ENCODE data around the gene PALM2AKAP2. TPM values are rescaled to one million over a fixed set of nuclear protein-coding genes. Genes with fewer than 3 reads are reported as not detected.

PALM2AKAP2 gene
- total RNA-seq, 2 donors from 2014 or later: 0.49 to 1.1 TPM

GRCh38 chr9:109767814-109768213 is 12.2 kb upstream of the PALM2AKAP2 start:
- peaks cover 87% of the 10 kb centered on the region for H3K27me3 Mint-ChIP-seq (ENCODE audit: insufficient read depth)
- no peaks in the 10 kb centered on the region for H3K9me3 ChIP-seq (ENCODE audit: control insufficient read depth, low read length)
- H3K4me1 Mint-ChIP-seq: peaks cover 24% of the 10 kb centered on the region
- H3K36me3 Mint-ChIP-seq (ENCODE audit: low read depth): no peaks in the 10 kb centered on the region
- peaks cover 4% of the 10 kb centered on the region for H3K27me3 ChIP-seq (ENCODE audit: control insufficient read depth, insufficient read depth, low read length, poor library complexity, severe bottlenecking)
- no peak overlapping the region for H3K27ac Mint-ChIP-seq
- H3K9me3 Mint-ChIP-seq: no peaks in the 10 kb centered on the region
- H3K4me3 ChIP-seq (ENCODE audit: low read length): no peak overlapping the region
- no peak overlapping the region for H3K4me3 Mint-ChIP-seq
- TF ChIP-seq, protein P1, sequence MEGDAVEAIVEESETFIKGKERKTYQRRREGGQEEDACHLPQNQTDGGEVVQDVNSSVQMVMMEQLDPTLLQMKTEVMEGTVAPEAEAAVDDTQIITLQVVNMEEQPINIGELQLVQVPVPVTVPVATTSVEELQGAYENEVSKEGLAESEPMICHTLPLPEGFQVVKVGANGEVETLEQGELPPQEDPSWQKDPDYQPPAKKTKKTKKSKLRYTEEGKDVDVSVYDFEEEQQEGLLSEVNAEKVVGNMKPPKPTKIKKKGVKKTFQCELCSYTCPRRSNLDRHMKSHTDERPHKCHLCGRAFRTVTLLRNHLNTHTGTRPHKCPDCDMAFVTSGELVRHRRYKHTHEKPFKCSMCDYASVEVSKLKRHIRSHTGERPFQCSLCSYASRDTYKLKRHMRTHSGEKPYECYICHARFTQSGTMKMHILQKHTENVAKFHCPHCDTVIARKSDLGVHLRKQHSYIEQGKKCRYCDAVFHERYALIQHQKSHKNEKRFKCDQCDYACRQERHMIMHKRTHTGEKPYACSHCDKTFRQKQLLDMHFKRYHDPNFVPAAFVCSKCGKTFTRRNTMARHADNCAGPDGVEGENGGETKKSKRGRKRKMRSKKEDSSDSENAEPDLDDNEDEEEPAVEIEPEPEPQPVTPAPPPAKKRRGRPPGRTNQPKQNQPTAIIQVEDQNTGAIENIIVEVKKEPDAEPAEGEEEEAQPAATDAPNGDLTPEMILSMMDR (conservative IDR thresholded peaks at IDR 0.05): no peak
- no peak overlapping the region for H3K9ac ChIP-seq (ENCODE audit: extremely low read depth, low read length, poor library complexity, severe bottlenecking)
- no peak overlapping the region for H3K27ac ChIP-seq (ENCODE audit: low read depth, low read length)
- 72% methylated on average over 1 of the region's 1 CpG; no CpG with 5 or more reads in 1 of the 2 experiments for WGBS, 2 experiments (ENCODE audit: insufficient coverage in 1 of 2, insufficient read length in 1 of 2)
- H3K36me3 ChIP-seq (ENCODE audit: control insufficient read depth, insufficient read depth, low read length): no peaks in the 10 kb centered on the region
- H3K4me1 ChIP-seq (ENCODE audit: control insufficient read depth, insufficient read depth, low read length): no peaks in the 10 kb centered on the region
- no peak for DNase-seq

GRCh38 chr9:109769250-109769649 is 10.7 kb upstream of the PALM2AKAP2 start:
- Histone ChIP-seq H3K9me3 (ENCODE audit: control insufficient read depth, low read length) (no peaks in the 10 kb centered on the region), H3K4me1 (ENCODE audit: control insufficient read depth, insufficient read depth, low read length) (no peaks in the 10 kb centered on the region), H3K27ac (ENCODE audit: low read depth, low read length) (no peak overlapping the region), H3K9ac (ENCODE audit: extremely low read depth, low read length, poor library complexity, severe bottlenecking) (no peak overlapping the region), H3K4me3 (ENCODE audit: low read length) (no peak overlapping the region), H3K27me3 (ENCODE audit: control insufficient read depth, insufficient read depth, low read length, poor library complexity, severe bottlenecking) (peaks cover 4% of the 10 kb centered on the region), H3K36me3 (ENCODE audit: control insufficient read depth, insufficient read depth, low read length) (no peaks in the 10 kb centered on the region)
- Mint-ChIP-seq H3K27me3 (ENCODE audit: insufficient read depth) (peaks cover 79% of the 10 kb centered on the region), H3K4me3 (no peak overlapping the region), H3K4me1 (peaks cover 23% of the 10 kb centered on the region), H3K36me3 (ENCODE audit: low read depth) (no peaks in the 10 kb centered on the region), H3K9me3 (no peaks in the 10 kb centered on the region), H3K27ac (no peak overlapping the region)
- TF ChIP-seq, protein P1 (conservative IDR thresholded peaks at IDR 0.05): no peak
- no peak for DNase-seq
- 82 to 83% methylated on average over 1 to 2 of the region's 2 CpGs for WGBS, 2 experiments (ENCODE audit: insufficient coverage in 1 of 2, insufficient read length in 1 of 2)

DNA sequence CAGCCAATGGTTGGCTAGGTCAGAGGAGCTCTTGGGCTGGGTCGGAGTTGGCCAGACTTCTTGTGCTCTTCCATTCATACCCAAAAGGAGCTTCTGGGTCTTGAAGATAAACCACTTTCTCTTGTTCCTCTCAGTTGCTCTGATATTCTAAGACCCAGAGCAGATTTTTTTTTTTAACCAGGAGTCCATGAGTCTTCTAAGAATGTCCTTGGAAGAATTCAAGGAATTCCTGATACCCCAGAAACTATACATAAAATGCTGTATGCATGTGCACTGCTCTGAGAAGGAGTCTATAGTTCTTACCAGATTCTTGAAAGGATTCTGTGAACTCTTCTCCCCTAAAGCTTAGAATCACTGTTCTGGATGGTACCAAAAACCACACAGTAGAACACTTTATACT is 9.9 kb upstream of the PALM2AKAP2 start:
- Mint-ChIP-seq H3K9me3 (no peaks in the 10 kb centered on the region), H3K27me3 (ENCODE audit: insufficient read depth) (peaks cover 71% of the 10 kb centered on the region), H3K4me3 (no peak overlapping the region), H3K4me1 (peaks cover 23% of the 10 kb centered on the region), H3K27ac (no peak overlapping the region), H3K36me3 (ENCODE audit: low read depth) (no peaks in the 10 kb centered on the region)
- TF ChIP-seq, protein P1 (conservative IDR thresholded peaks at IDR 0.05): no peak
- no peaks in the 10 kb centered on the region for H3K4me1 ChIP-seq (ENCODE audit: control insufficient read depth, insufficient read depth, low read length)
- DNase-seq: no peak
- no peaks in the 10 kb centered on the region for H3K9me3 ChIP-seq (ENCODE audit: control insufficient read depth, low read length)
- H3K4me3 ChIP-seq (ENCODE audit: low read length): no peak overlapping the region
- 93 to 100% methylated on average over 1 of the region's 1 CpG for WGBS, 2 experiments (ENCODE audit: insufficient coverage in 1 of 2, insufficient read length in 1 of 2)
- peaks cover 4% of the 10 kb centered on the region for H3K27me3 ChIP-seq (ENCODE audit: control insufficient read depth, insufficient read depth, low read length, poor library complexity, severe bottlenecking)
- no peaks in the 10 kb centered on the region for H3K36me3 ChIP-seq (ENCODE audit: control insufficient read depth, insufficient read depth, low read length)
- H3K27ac ChIP-seq (ENCODE audit: low read depth, low read length): no peak overlapping the region
- no peak overlapping the region for H3K9ac ChIP-seq (ENCODE audit: extremely low read depth, low read length, poor library complexity, severe bottlenecking)

Data from endodermal cell (in vitro differentiated cells).